NCI-H187 treated with DMSO at 0.1 percent for 48 hours (cell line): ENCODE data around the gene RSRC1.
"Not testable (repeated sequence)": the region's sequence is repeated elsewhere in the genome, so short reads cannot be mapped to it uniquely, and the experiment has no call there.

Source experiments
- DNase-seq: peaks from one replicate; lab custom pipeline; 2025; lab: John Stamatoyannopoulos, UW

Gene RSRC1

GRCh38 chr3:158228942-158229341, 119.1 kb downstream of the RSRC1 start:
- not testable (repeated sequence) for DNase-seq

GRCh38 chr3:158233791-158234190, 123.9 kb downstream of the RSRC1 start:
- no peak for DNase-seq

GRCh38 chr3:158244274-158244673, 134.4 kb downstream of the RSRC1 start:
- no peak for DNase-seq

GRCh38 chr3:158247288-158247687, 137.4 kb downstream of the RSRC1 start:
- no peak for DNase-seq

GRCh38 chr3:158248261-158248660, 138.4 kb downstream of the RSRC1 start:
- DNase-seq = no peak

- no peak for DNase-seq
Observed at GRCh38 chr3:158249183-158249582, 139.3 kb downstream of the RSRC1 start.

GRCh38 chr3:158258619-158259018, 148.7 kb downstream of the RSRC1 start:
- no peak for DNase-seq

GRCh38 chr3:158260392-158260791, 150.5 kb downstream of the RSRC1 start:
- DNase-seq = no peak

GRCh38 chr3:158261371-158261991, 151.6 kb downstream of the RSRC1 start:
- no peak for DNase-seq

GRCh38 chr3:158264894-158265293, 155.0 kb downstream of the RSRC1 start:
- DNase-seq = no peak

- DNase-seq = no peak
Observed at GRCh38 chr3:158267015-158267414, 157.1 kb downstream of the RSRC1 start.

GRCh38 chr3:158269942-158270341, 160.1 kb downstream of the RSRC1 start:
- DNase-seq = no peak

GRCh38 chr3:158272081-158272480, 162.2 kb downstream of the RSRC1 start:
- DNase-seq = no peak

- DNase-seq = no peak
Observed at GRCh38 chr3:158273656-158274055, 163.8 kb downstream of the RSRC1 start.

- DNase-seq = no peak
Observed at GRCh38 chr3:158278187-158278586, 168.3 kb downstream of the RSRC1 start.

- DNase-seq = no peak
Observed at GRCh38 chr3:158279609-158280008, 169.7 kb downstream of the RSRC1 start.

- no peak for DNase-seq
Observed at GRCh38 chr3:158295771-158296170, 185.9 kb downstream of the RSRC1 start.

- DNase-seq = no peak
Observed at GRCh38 chr3:158297940-158298339, 188.1 kb downstream of the RSRC1 start.

GRCh38 chr3:158308236-158308928, 198.5 kb downstream of the RSRC1 start:
- no peak for DNase-seq

- DNase-seq = no peak
Observed at GRCh38 chr3:158312560-158313141, 202.8 kb downstream of the RSRC1 start.

- DNase-seq = no peak
Observed at GRCh38 chr3:158313338-158313927, 203.5 kb downstream of the RSRC1 start.

- DNase-seq = no peak
Observed at GRCh38 chr3:158314426-158315357, 204.8 kb downstream of the RSRC1 start.
